Upper lobe of left lung (tissue), 6 donors: ENCODE measurements around the gene GALNT15. TPM values are rescaled to one million over a fixed set of nuclear protein-coding genes. Genes with fewer than 3 reads are reported as not detected.

Experiments used
- ATAC-seq, 2 donors: fragments of 200-7000 bp; cut with Tn5 transposase; one replicate each; pipeline ENCODE4 v1.9.1; 2022; ENCODE audit warnings: mild to moderate bottlenecking in 2 of 2, moderate library complexity in 2 of 2; ENCODE audit not compliant: low FRiP score in 2 of 2
- DNase-seq, 2 donors: peaks; one replicate each; pipeline ENCODE4 v3.0.0-alpha.2; 2019 to 2020
- H3K27ac ChIP-seq, 4 donors: fragments of 200-600 bp; sonication (generic); one replicate each; pipeline ENCODE4 v1.5.1; 2016 to 2019
- H3K27me3 ChIP-seq, 4 donors: fragments of 200-600 bp; sonication (generic); one replicate each; pipeline ENCODE4 v1.5.1; 2017 to 2019
- H3K36me3 ChIP-seq, 4 donors: fragments of 200-600 bp; sonication (generic); one replicate each; pipeline ENCODE4 v1.5.1; 2016 to 2019
- H3K4me1 ChIP-seq, 4 donors: fragments of 200-600 bp; sonication (generic); one replicate each; pipeline ENCODE4 v1.5.1; 2018 to 2019
- H3K4me3 ChIP-seq, 4 donors: fragments of 200-600 bp; sonication (generic); one replicate each; pipeline ENCODE4 v1.5.1; 2017 to 2019; ENCODE audit warnings: mild to moderate bottlenecking in 2 of 4, moderate library complexity in 1 of 4
- H3K9me3 ChIP-seq, 4 donors: fragments of 200-600 bp; sonication (generic); one replicate each; pipeline ENCODE4 v1.5.1; 2018 to 2019
- EP300 ChIP-seq, 4 donors: sonication (generic); formaldehyde crosslinking; IDR thresholded peaks; one replicate each; pipeline ENCODE4 v1.5.1; 2017; ENCODE audit warnings: antibody characterized with exemption in 4 of 4, control low read depth in 2 of 4
- POLR2A ChIP-seq, 4 donors: fragments of 450-650 bp; IDR thresholded peaks; one replicate each; pipeline ENCODE4 v1.5.1; 2016 to 2017; ENCODE audit warnings: antibody characterized with exemption in 4 of 4, mild to moderate bottlenecking in 2 of 4
- POLR2AphosphoS5 ChIP-seq, 2 donors: sonication (generic); formaldehyde crosslinking; IDR thresholded peaks; one replicate each; pipeline ENCODE4 v1.5.1; 2017; ENCODE audit warnings: antibody characterized with exemption in 2 of 2
- WGBS, 2 donors: methylation state at CpG; one replicate each; pipeline ENCODE4 v1.1.5; 2017 to 2018; 5-methylcytosine and 5-hydroxymethylcytosine counted together
- total RNA-seq, 6 donors: library from RNA; depleted of rRNA in 4 of 6; stranded (reverse); fragments of >200 nt in 4 of 6; gene quantifications; one replicate each; pipeline versions ENCODE4 v1.1.0 to v1.2.1, GENCODE V29; 2016 to 2021
- TF ChIP-seq, protein P1 (sequence below), 6 experiments: fragments of 450-650 bp in 4 of 6; fragments of 200-600 bp in 2 of 6; sonication (generic) in 2 of 6; IDR thresholded peaks; one replicate each; pipeline ENCODE4 v1.5.1; 2016 to 2019; ENCODE audit warnings: antibody characterized with exemption in 6 of 6
- donor health status: DM: no; HTN: no; CAD: no; lungs with moderate emphysema.
- donor health status: DM: no; HTN: yes; CAD: no; lungs with severe emphysema.

The GALNT15 gene
- total RNA-seq, 6 donors from 2014 or later: 4.4 to 34.7 (median 11.2) TPM

DNA sequence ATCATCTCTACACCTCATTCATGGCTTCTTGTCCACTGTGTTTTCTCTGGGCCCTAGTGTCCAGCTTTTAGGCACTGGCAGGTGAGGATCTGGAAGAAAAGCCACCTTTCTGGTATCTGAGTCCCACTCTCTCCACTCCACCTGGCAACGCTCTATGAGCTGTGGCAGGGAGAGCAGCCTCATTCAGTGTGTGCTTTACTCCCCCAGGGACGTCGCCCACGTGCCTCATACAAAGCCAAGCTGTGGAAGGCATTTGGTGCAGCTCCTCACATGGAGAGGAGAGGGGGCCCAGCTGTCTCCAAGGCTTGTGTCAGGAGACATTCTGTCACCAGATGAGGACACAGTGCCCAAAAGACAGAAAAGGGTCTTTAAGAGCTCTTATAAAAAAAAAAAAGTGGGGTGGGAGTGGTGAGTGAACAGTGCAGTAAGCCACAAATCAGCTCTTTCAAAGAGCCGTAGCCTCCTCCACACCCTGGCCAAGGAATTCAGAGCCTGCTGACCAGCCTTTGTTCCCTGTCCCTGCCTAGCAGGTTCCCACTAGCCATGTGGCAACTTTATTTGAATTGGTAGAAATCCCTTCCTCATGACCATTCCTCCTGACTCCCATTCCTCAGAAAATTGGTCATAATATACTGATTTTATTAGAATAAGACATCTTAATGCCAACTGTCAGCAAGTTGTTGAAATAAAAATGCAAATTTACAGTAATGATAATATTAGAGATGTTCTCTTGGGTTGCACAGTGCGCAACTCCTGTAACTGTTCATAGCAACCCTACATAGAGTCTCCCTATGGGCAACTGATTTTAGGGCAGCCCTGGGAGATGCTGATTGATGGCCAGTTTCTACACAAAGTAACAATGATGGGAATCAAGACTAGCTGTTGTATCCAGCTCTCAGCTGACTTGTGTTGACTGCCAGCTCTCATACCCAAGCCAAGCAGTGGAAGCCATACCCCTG lies 29.5 kb downstream of the GALNT15 start:
- Histone ChIP-seq H3K4me3 (no peak overlapping the region), H3K27ac (no peak overlapping the region), H3K36me3 (peaks cover 0 to 2% (median 0%) of the 10 kb centered on the region in 4 donors), H3K27me3 (no peaks in the 10 kb centered on the region), H3K4me1 (no peaks in the 10 kb centered on the region), H3K9me3 (no peaks in the 10 kb centered on the region)
- 78 to 92% methylated on average over 6 of the region's 6 CpGs for WGBS, 2 donors
- DNase-seq: no peak
- ATAC-seq: no peak
- TF ChIP-seq POLR2A (IDR thresholded peaks at IDR 0.05) (no peak), POLR2AphosphoS5 (IDR thresholded peaks at IDR 0.05) (no peak), EP300 (IDR thresholded peaks at IDR 0.05) (no peak)
- TF ChIP-seq, protein P1, sequence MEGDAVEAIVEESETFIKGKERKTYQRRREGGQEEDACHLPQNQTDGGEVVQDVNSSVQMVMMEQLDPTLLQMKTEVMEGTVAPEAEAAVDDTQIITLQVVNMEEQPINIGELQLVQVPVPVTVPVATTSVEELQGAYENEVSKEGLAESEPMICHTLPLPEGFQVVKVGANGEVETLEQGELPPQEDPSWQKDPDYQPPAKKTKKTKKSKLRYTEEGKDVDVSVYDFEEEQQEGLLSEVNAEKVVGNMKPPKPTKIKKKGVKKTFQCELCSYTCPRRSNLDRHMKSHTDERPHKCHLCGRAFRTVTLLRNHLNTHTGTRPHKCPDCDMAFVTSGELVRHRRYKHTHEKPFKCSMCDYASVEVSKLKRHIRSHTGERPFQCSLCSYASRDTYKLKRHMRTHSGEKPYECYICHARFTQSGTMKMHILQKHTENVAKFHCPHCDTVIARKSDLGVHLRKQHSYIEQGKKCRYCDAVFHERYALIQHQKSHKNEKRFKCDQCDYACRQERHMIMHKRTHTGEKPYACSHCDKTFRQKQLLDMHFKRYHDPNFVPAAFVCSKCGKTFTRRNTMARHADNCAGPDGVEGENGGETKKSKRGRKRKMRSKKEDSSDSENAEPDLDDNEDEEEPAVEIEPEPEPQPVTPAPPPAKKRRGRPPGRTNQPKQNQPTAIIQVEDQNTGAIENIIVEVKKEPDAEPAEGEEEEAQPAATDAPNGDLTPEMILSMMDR (IDR thresholded peaks at IDR 0.05): no peak

DNA sequence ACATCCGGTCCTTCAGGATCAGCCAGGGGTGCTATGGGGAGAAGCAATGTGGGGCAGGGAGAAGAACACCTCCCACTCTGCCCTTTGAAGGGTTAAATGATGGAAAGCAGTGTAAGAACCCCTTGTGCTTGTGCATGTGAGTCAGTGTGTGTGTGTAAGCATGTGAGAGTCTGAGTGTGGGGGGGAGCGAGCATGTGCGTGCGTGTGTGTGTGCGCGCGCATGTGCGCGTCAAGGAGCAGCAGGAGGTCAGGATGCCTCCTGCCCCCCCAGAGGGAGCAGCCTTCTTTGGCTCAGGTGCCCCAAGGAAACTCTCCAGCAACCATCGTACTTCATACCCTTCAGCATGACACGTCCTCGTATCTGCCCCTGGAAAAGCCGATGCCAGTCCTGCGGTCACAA lies 30.3 kb downstream of the GALNT15 start:
- WGBS, 2 donors: 93 to 95% methylated on average over 14 of the region's 14 CpGs
- DNase-seq (peak in 1 of 2 donors; percentile 37), ATAC-seq (peak in 1 of 2 donors; percentile 49)
- Histone ChIP-seq H3K4me1 (no peaks in the 10 kb centered on the region), H3K4me3 (no peak overlapping the region), H3K9me3 (no peaks in the 10 kb centered on the region), H3K27me3 (no peaks in the 10 kb centered on the region), H3K36me3 (peaks cover 0 to 2% (median 0%) of the 10 kb centered on the region in 4 donors), H3K27ac (no peak overlapping the region)
- TF ChIP-seq, protein P1 (IDR thresholded peaks at IDR 0.05): no peak
- TF ChIP-seq POLR2AphosphoS5 (IDR thresholded peaks at IDR 0.05): no peak
- TF ChIP-seq POLR2A (IDR thresholded peaks at IDR 0.05): no peak
- no peak for TF ChIP-seq EP300 (IDR thresholded peaks at IDR 0.05)

DNA sequence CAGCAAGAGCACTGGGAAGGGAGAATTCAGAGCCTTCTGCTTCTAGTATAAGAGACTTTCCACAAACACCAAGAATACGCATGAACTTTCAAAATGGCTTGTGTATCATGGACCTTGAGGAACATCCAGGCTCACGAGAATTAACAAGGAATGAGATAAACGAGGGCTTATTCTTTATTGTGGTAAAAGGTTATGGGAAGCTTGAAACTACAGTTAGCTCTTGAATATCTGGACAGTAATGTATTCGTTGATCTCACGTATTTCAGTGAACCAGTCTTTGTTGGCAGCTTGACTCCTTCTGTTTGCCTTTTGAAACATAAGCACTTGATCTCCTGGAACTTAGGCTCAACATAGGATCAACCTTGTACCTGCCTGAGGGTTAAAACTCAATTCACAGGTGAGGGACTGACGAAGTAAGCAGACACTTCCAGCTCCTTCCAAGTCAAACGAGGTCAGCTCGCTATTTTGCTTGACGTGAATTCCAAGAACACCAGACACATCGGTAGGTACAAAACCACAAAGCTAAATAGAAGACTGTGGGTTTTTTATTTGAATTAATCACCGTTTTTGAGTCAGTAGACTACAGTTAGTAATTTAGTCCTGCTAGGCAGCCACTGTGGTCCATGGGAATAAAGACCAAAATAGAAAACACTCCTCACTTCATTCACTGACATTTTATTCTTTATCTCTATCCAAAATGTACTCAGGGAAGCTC lies 30.8 kb downstream of the GALNT15 start:
- Histone ChIP-seq H3K4me1 (no peaks in the 10 kb centered on the region), H3K36me3 (peaks cover 0 to 2% (median 0%) of the 10 kb centered on the region in 4 donors), H3K27me3 (no peaks in the 10 kb centered on the region), H3K27ac (no peak overlapping the region), H3K4me3 (no peak overlapping the region), H3K9me3 (no peaks in the 10 kb centered on the region)
- no peak for TF ChIP-seq EP300 (IDR thresholded peaks at IDR 0.05)
- TF ChIP-seq POLR2A (IDR thresholded peaks at IDR 0.05): no peak
- no peak for TF ChIP-seq POLR2AphosphoS5 (IDR thresholded peaks at IDR 0.05)
- TF ChIP-seq, protein P1 (IDR thresholded peaks at IDR 0.05): no peak
- ATAC-seq: no peak
- 66 to 69% methylated on average over 11 of the region's 11 CpGs for WGBS, 2 donors
- no peak for DNase-seq

DNA sequence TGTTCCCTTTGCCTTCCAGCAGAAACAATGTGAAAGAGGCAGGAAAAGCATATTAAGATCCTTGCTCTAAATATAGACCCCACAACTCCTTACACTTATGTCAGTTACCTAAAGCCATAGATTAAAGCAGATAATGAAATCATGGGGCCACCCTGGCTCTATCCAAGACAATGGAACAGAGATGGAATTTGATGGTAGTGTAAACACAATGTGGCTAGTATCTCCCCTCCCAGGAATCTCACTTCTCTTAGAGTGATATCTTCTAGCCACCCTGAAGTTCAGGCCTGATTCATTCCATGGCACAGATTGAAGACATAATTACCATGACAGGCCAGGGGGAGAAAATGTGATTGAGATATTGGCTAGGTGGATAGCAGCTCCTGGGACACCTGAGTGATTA lies 32.6 kb downstream of the GALNT15 start:
- no peak overlapping the region for H3K4me3 ChIP-seq
- H3K4me1 ChIP-seq: no peaks in the 10 kb centered on the region
- no peak for DNase-seq
- no peak overlapping the region for H3K27ac ChIP-seq
- no peaks in the 10 kb centered on the region for H3K9me3 ChIP-seq
- no peaks in the 10 kb centered on the region for H3K36me3 ChIP-seq
- no peak for ATAC-seq
- TF ChIP-seq EP300 (IDR thresholded peaks at IDR 0.05) (no peak), POLR2AphosphoS5 (IDR thresholded peaks at IDR 0.05) (no peak), POLR2A (IDR thresholded peaks at IDR 0.05) (no peak)
- TF ChIP-seq, protein P1 (IDR thresholded peaks at IDR 0.05): no peak
- no peaks in the 10 kb centered on the region for H3K27me3 ChIP-seq
